HepG2 (cell line): ENCODE measurements around the gene ITPK1. TPM values are rescaled to one million over a fixed set of nuclear protein-coding genes. Genes with fewer than 3 reads are reported as not detected.
A peak's percentile ranks its signal among the peaks of the same experiment; 100 is the strongest.

Experiments used
- FOXA1 ChIP-seq, 2 experiments: fragments of 450-650 bp in 1 of 2; sonication (generic) in 1 of 2; formaldehyde crosslinking in 1 of 2; IDR thresholded peaks; 2 replicates each; pipeline versions ENCODE4 v1.4.0 to v1.6.1; 2016 to 2020; ENCODE audit warnings: missing genetic modification reagents in 1 of 2
- MEIS1 ChIP-seq: sonication (generic); formaldehyde crosslinking; IDR thresholded peaks from 2 replicates; pipeline ENCODE4 v1.9.0; 2021; ENCODE audit warnings: mild to moderate bottlenecking, missing genetic modification reagents, moderate library complexity, borderline replicate concordance
- MTF1 ChIP-seq: sonication (generic); formaldehyde crosslinking; IDR thresholded peaks from 2 replicates; pipeline ENCODE4 v1.5.0; 2020; ENCODE audit warnings: missing genetic modification reagents
- NONO ChIP-seq, 2 experiments: fragments of 450-650 bp in 1 of 2; sonication (generic) in 1 of 2; formaldehyde crosslinking in 1 of 2; IDR thresholded peaks in 1 of 2; conservative IDR thresholded peaks in 1 of 2; 2 replicates each; pipeline versions ENCODE4 v1.6.1 to v1.8.0; 2017 to 2022; ENCODE audit warnings: mild to moderate bottlenecking in 1 of 2, missing genetic modification reagents in 1 of 2, moderate library complexity in 1 of 2
- PHF21A ChIP-seq: sonication (generic); formaldehyde crosslinking; IDR thresholded peaks from 2 replicates; pipeline ENCODE4 v1.5.0; 2020; ENCODE audit warnings: mild to moderate bottlenecking, missing genetic modification reagents
- REPIN1 ChIP-seq: sonication (generic); formaldehyde crosslinking; IDR thresholded peaks from 2 replicates; pipeline ENCODE4 v1.8.0; 2022; ENCODE audit warnings: missing genetic modification reagents, low read depth, mild to moderate bottlenecking, borderline replicate concordance
- SALL1 ChIP-seq: sonication (generic); formaldehyde crosslinking; IDR thresholded peaks from 2 replicates; pipeline ENCODE4 v1.8.0; 2022; ENCODE audit warnings: mild to moderate bottlenecking, missing genetic modification reagents
- TCF7 ChIP-seq: sonication (generic); IDR thresholded peaks from 2 replicates; pipeline ENCODE4 v1.6.1; 2016; ENCODE audit warnings: antibody characterized with exemption, low read depth
- THAP11 ChIP-seq: IDR thresholded peaks from 2 replicates; pipeline ENCODE4 v1.6.1; 2016; ENCODE audit warnings: missing biosample characterization, missing genetic modification reagents
- ZFY ChIP-seq: sonication (generic); formaldehyde crosslinking; IDR thresholded peaks from 2 replicates; pipeline ENCODE4 v1.4.0; 2020; ENCODE audit warnings: missing genetic modification reagents
- ZKSCAN8 ChIP-seq: IDR thresholded peaks from 2 replicates; pipeline ENCODE4 v1.6.1; 2016; ENCODE audit warnings: borderline replicate concordance, missing genetic modification reagents, missing compliant biosample characterization
- ZNF124 ChIP-seq: sonication (generic); formaldehyde crosslinking; IDR thresholded peaks from 2 replicates; pipeline ENCODE4 v1.4.0; 2020; ENCODE audit warnings: missing genetic modification reagents
- ZNF605 ChIP-seq: sonication (generic); formaldehyde crosslinking; IDR thresholded peaks from 2 replicates; pipeline ENCODE4 v1.8.0; 2022; ENCODE audit warnings: mild to moderate bottlenecking, missing genetic modification reagents
- ZNF761 ChIP-seq: sonication (generic); formaldehyde crosslinking; conservative IDR thresholded peaks from 2 replicates; pipeline ENCODE4 v1.4.0; 2020; ENCODE audit warnings: mild to moderate bottlenecking, missing genetic modification reagents
- polyA plus RNA-seq, 8 experiments: library from polyadenylated mRNA; depleted of rRNA in 3 of 8; stranded (reverse) in 7 of 8; unstranded in 1 of 8; fragments of >200 nt; fragmentation: Illumina TruSeq in 4 of 8; extraction: Trizol in 4 of 8; gene quantifications; 2 replicates each; pipeline versions ENCODE4 v1.2.1 to v1.2.3, GENCODE V29; 2011 to 2016; ENCODE audit warnings: low read depth in 4 of 8, missing spikeins in 1 of 8, mixed read lengths in 1 of 8; ENCODE audit not compliant: insufficient read depth in 1 of 8
- total RNA-seq, 5 experiments: library from RNA; depleted of rRNA; stranded (reverse); fragments of >200 nt; fragmentation: Illumina TruSeq; extraction: Trizol; gene quantifications; 2 replicates each; pipeline ENCODE4 v1.2.3, GENCODE V29; 2016; ENCODE audit warnings: low read depth in 1 of 5
- TF ChIP-seq, protein P1 (sequence below): sonication (generic); IDR thresholded peaks from 2 replicates; pipeline ENCODE4 v1.6.1; 2016; ENCODE audit warnings: low read depth, borderline replicate concordance
- TF ChIP-seq, protein P2 (sequence below): sonication (generic); formaldehyde crosslinking; IDR thresholded peaks from 2 replicates; pipeline ENCODE4 v1.5.1; 2020; ENCODE audit warnings: mild to moderate bottlenecking, missing genetic modification reagents, borderline replicate concordance
- TF ChIP-seq, protein P3 (sequence below), 2 experiments: IDR thresholded peaks; 2 replicates each; pipeline ENCODE4 v1.6.1; 2011 to 2012; ENCODE audit warnings: low read length in 2 of 2, borderline replicate concordance in 1 of 2, low read depth in 1 of 2, mild to moderate bottlenecking in 1 of 2, moderate library complexity in 1 of 2
- TF ChIP-seq, protein P4 (sequence below): sonication (generic); formaldehyde crosslinking; IDR thresholded peaks from 2 replicates; pipeline ENCODE4 v1.4.0; 2020; ENCODE audit warnings: missing genetic modification reagents

ITPK1 gene
- total and polyA plus RNA-seq, 2 of the 13 experiments (the other 11 are each of a cell fraction or from before 2014, with no cell fraction given), result 20.5 to 47.5 TPM

DNA sequence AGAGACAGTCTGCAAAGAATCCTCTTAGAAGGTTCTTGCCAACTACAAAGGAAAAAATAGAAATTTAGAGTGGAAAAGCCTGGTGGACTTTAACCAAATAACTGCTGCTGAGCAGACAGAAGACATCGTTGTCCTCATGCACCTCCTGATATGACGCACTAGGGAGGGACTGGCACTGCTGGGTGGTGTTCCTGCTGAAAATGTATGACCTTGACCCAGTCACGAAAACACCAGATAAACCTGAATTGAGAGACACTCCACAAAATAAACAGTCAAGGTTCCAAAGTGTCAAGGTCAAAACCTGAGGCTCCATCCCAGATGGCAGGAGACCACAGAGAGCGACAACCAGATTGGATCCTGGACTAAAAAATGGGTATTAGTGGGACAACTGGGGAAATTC, 130.8 kb downstream of the ITPK1 start (continued):
- TF ChIP-seq THAP11 (CRISPR knock-in tag) (peak; percentile 72), NONO (IDR thresholded peaks at IDR 0.05) (no peak), NONO (CRISPR knock-in tag; conservative IDR thresholded peaks at IDR 0.05) (peak; percentile 76), MTF1 (CRISPR knock-in tag) (no peak), REPIN1 (CRISPR knock-in tag) (peak; percentile 60; the same call in 1 of the 2 replicates), ZNF605 (peak; percentile 32; the same call in 1 of the 2 replicates), SALL1 (peak; percentile 94), FOXA1 (IDR thresholded peaks at IDR 0.05) (no peak), FOXA1 (CRISPR knock-in tag; IDR thresholded peaks at IDR 0.05) (peak; percentile 84), MEIS1 (CRISPR knock-in tag) (peak; percentile 70; the same call in 1 of the 2 replicates), ZNF124 (CRISPR knock-in tag) (peak; percentile 66), ZFY (CRISPR knock-in tag) (no peak), ZKSCAN8 (CRISPR knock-in tag) (no peak), PHF21A (CRISPR knock-in tag) (peak; percentile 89), ZNF761 (CRISPR knock-in tag) (no peak), TCF7 (peak; percentile 62)
- TF ChIP-seq, protein P1, sequence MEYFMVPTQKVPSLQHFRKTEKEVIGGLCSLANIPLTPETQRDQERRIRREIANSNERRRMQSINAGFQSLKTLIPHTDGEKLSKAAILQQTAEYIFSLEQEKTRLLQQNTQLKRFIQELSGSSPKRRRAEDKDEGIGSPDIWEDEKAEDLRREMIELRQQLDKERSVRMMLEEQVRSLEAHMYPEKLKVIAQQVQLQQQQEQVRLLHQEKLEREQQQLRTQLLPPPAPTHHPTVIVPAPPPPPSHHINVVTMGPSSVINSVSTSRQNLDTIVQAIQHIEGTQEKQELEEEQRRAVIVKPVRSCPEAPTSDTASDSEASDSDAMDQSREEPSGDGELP, result peak; percentile 78
- TF ChIP-seq, protein P2, sequence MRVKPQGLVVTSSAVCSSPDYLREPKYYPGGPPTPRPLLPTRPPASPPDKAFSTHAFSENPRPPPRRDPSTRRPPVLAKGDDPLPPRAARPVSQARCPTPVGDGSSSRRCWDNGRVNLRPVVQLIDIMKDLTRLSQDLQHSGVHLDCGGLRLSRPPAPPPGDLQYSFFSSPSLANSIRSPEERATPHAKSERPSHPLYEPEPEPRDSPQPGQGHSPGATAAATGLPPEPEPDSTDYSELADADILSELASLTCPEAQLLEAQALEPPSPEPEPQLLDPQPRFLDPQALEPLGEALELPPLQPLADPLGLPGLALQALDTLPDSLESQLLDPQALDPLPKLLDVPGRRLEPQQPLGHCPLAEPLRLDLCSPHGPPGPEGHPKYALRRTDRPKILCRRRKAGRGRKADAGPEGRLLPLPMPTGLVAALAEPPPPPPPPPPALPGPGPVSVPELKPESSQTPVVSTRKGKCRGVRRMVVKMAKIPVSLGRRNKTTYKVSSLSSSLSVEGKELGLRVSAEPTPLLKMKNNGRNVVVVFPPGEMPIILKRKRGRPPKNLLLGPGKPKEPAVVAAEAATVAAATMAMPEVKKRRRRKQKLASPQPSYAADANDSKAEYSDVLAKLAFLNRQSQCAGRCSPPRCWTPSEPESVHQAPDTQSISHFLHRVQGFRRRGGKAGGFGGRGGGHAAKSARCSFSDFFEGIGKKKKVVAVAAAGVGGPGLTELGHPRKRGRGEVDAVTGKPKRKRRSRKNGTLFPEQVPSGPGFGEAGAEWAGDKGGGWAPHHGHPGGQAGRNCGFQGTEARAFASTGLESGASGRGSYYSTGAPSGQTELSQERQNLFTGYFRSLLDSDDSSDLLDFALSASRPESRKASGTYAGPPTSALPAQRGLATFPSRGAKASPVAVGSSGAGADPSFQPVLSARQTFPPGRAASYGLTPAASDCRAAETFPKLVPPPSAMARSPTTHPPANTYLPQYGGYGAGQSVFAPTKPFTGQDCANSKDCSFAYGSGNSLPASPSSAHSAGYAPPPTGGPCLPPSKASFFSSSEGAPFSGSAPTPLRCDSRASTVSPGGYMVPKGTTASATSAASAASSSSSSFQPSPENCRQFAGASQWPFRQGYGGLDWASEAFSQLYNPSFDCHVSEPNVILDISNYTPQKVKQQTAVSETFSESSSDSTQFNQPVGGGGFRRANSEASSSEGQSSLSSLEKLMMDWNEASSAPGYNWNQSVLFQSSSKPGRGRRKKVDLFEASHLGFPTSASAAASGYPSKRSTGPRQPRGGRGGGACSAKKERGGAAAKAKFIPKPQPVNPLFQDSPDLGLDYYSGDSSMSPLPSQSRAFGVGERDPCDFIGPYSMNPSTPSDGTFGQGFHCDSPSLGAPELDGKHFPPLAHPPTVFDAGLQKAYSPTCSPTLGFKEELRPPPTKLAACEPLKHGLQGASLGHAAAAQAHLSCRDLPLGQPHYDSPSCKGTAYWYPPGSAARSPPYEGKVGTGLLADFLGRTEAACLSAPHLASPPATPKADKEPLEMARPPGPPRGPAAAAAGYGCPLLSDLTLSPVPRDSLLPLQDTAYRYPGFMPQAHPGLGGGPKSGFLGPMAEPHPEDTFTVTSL (CRISPR knock-in tag), result peak; percentile 93
- TF ChIP-seq, protein P3, sequence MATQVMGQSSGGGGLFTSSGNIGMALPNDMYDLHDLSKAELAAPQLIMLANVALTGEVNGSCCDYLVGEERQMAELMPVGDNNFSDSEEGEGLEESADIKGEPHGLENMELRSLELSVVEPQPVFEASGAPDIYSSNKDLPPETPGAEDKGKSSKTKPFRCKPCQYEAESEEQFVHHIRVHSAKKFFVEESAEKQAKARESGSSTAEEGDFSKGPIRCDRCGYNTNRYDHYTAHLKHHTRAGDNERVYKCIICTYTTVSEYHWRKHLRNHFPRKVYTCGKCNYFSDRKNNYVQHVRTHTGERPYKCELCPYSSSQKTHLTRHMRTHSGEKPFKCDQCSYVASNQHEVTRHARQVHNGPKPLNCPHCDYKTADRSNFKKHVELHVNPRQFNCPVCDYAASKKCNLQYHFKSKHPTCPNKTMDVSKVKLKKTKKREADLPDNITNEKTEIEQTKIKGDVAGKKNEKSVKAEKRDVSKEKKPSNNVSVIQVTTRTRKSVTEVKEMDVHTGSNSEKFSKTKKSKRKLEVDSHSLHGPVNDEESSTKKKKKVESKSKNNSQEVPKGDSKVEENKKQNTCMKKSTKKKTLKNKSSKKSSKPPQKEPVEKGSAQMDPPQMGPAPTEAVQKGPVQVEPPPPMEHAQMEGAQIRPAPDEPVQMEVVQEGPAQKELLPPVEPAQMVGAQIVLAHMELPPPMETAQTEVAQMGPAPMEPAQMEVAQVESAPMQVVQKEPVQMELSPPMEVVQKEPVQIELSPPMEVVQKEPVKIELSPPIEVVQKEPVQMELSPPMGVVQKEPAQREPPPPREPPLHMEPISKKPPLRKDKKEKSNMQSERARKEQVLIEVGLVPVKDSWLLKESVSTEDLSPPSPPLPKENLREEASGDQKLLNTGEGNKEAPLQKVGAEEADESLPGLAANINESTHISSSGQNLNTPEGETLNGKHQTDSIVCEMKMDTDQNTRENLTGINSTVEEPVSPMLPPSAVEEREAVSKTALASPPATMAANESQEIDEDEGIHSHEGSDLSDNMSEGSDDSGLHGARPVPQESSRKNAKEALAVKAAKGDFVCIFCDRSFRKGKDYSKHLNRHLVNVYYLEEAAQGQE (IDR thresholded peaks at IDR 0.05; ENCODE audit: borderline replicate concordance in 1 of 2, low read depth in 1 of 2, low read length in 2 of 2), result peak in 1 of 2 experiments; percentile 80; a peak in 1 of 4 replicates
- TF ChIP-seq, protein P4, sequence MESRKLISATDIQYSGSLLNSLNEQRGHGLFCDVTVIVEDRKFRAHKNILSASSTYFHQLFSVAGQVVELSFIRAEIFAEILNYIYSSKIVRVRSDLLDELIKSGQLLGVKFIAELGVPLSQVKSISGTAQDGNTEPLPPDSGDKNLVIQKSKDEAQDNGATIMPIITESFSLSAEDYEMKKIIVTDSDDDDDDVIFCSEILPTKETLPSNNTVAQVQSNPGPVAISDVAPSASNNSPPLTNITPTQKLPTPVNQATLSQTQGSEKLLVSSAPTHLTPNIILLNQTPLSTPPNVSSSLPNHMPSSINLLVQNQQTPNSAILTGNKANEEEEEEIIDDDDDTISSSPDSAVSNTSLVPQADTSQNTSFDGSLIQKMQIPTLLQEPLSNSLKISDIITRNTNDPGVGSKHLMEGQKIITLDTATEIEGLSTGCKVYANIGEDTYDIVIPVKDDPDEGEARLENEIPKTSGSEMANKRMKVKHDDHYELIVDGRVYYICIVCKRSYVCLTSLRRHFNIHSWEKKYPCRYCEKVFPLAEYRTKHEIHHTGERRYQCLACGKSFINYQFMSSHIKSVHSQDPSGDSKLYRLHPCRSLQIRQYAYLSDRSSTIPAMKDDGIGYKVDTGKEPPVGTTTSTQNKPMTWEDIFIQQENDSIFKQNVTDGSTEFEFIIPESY (CRISPR knock-in tag), result peak; percentile 28; the same call in 1 of the 2 replicates
